ENCODE measurements around the gene WDR5B. TPM values are rescaled to one million over a fixed set of nuclear protein-coding genes. Genes with fewer than 3 reads are reported as not detected.

Gene WDR5B
- total RNA-seq, 1 donor from 2014 or later = 1.9 TPM

GRCh38 chr3:122407946-122408345 is 7.9 kb downstream of the WDR5B start:
- ATAC-seq = no peak

GRCh38 chr3:122406198-122406597 is 9.7 kb downstream of the WDR5B start:
- ATAC-seq = no peak

- ATAC-seq = no peak
Observed at GRCh38 chr3:122405015-122405414, 10.8 kb downstream of the WDR5B start.

- ATAC-seq = no peak
Observed at GRCh38 chr3:122403489-122403888, 12.4 kb downstream of the WDR5B start.

- ATAC-seq = no peak
Observed at GRCh38 chr3:122398920-122399319, 16.9 kb downstream of the WDR5B start.

- ATAC-seq = no peak
Observed at GRCh38 chr3:122397201-122397600, 18.7 kb downstream of the WDR5B start.

- no peak for ATAC-seq
Observed at GRCh38 chr3:122396511-122396910, 19.4 kb downstream of the WDR5B start.

- ATAC-seq = no peak
Observed at GRCh38 chr3:122395582-122395981, 20.3 kb downstream of the WDR5B start.

GRCh38 chr3:122394173-122394572 is 21.7 kb downstream of the WDR5B start:
- ATAC-seq = peak; percentile 11

- ATAC-seq = no peak
Observed at GRCh38 chr3:122392868-122393844, 22.7 kb downstream of the WDR5B start.

- no peak for ATAC-seq
Observed at GRCh38 chr3:122391681-122392446, 24.0 kb downstream of the WDR5B start.

GRCh38 chr3:122390665-122391064 is 25.2 kb downstream of the WDR5B start:
- no peak for ATAC-seq

- no peak for ATAC-seq
Observed at GRCh38 chr3:122389892-122390291, 26.0 kb downstream of the WDR5B start.

- no peak for ATAC-seq
Observed at GRCh38 chr3:122389197-122389596, 26.7 kb downstream of the WDR5B start.

GRCh38 chr3:122387709-122388108 is 28.2 kb downstream of the WDR5B start:
- no peak for ATAC-seq

GRCh38 chr3:122383771-122384697 is 31.8 kb downstream of the WDR5B start, which contains the start of gene FAM162A:
TSS of gene FAM162A (plus strand) at chr3:122384182. CDS start at chr3:122384266, 84 bp downstream.
- ATAC-seq = peak; percentile 96

GRCh38 chr3:122382888-122383666 is 32.8 kb downstream of the WDR5B start, which contains the start of gene MIX23:
TSS of gene MIX23 (minus strand) at chr3:122383231. CDS start at chr3:122383224, 7 bp downstream.
- ATAC-seq = peak; percentile 82

- no peak for ATAC-seq
Observed at GRCh38 chr3:122377975-122378374, 37.9 kb downstream of the WDR5B start.

- no peak for ATAC-seq
Observed at GRCh38 chr3:122374034-122374433, 41.8 kb downstream of the WDR5B start.

GRCh38 chr3:122366379-122366749 is 49.5 kb downstream of the WDR5B start:
- peak; percentile 93 for ATAC-seq

All from esophagus mucosa (tissue), 1 donor.